ENCODE data around the gene CTRB1. TPM values are rescaled to one million over a fixed set of nuclear protein-coding genes. Genes with fewer than 3 reads are reported as not detected.
A peak's percentile ranks its signal among the peaks of the same experiment; 100 is the strongest.

The CTRB1 gene
- total and polyA plus RNA-seq, 2 of the 13 experiments (the other 11 are each of a cell fraction or from before 2014, with no cell fraction given): not detected

DNA sequence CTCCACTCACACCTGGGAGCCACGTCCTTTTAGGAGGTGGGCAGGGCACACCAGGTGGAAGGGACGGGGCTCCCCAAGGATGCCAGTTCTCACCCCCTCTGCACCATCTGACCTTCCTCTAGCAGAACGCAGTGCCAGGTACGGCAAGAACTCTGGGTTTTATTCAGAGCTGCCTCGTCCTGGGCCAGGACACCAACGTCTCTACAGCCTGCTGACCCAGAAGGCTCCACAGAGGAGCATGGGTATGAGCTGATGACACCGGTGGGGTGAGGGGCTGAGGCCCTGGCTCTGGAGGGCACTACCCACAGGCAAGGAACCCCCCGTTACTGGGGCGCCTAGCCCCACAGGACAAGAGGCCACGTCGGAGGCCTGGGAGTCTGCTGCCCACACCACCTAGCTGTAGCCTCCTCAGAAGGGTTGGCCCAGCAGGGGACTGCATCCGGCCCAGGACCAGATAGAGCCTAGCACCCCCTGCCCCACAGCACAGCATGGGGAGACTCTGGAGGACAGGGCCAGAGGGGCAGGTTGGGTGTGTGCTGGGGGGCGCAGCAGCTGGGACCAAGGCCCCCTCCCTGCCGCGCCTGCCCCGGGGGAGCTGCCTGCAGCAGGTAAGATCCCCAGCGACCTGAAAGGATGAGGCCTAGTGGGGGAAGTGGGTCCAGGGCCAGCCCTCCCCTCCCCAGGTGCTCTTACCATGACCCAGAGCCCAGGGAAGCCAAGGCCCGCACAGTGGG lies 18.8 kb downstream of the CTRB1 start:
- Histone ChIP-seq H3K27ac (ENCODE audit: extremely low read length, insufficient read depth, low read length) (peak overlapping the region; percentile 77), H3K9ac (ENCODE audit: insufficient read depth, low read depth, low read length) (peak overlapping the region; percentile 72), H3K4me3 (replicated peaks in 1 of 3; ENCODE audit: insufficient read depth in 1 of 3, low read depth in 2 of 3, low read length in 3 of 3) (peak overlapping the region in 1 of 3 experiments; percentile 17; a peak in 1 of 6 replicates), H4K20me1 (ENCODE audit: insufficient read depth, low read length) (peaks cover 8% of the 10 kb centered on the region), H3K9me3 (ENCODE audit: low read length) (no peaks in the 10 kb centered on the region), H3K4me1 (ENCODE audit: insufficient read depth, low read length) (peaks cover 55% of the 10 kb centered on the region), H3K27me3 (ENCODE audit: control insufficient read depth in 1 of 2, insufficient read depth in 2 of 2, low read length in 2 of 2) (no peaks in the 10 kb centered on the region), H3K36me3 (replicated peaks in 1 of 2; ENCODE audit: control insufficient read depth in 1 of 2, insufficient read depth in 2 of 2, low read length in 2 of 2) (peaks cover 52 to 63% of the 10 kb centered on the region in 2 experiments), H3K4me2 (ENCODE audit: low read depth, low read length) (peak overlapping the region; percentile 60), H3K79me2 (ENCODE audit: insufficient read depth, low read length) (peaks cover 43% of the 10 kb centered on the region), H2AFZ (ENCODE audit: low read length) (no peak overlapping the region)
- CTCF ChIA-PET (ENCODE audit: low intra/inter-chr PET ratio, low total read pairs): no interaction called here
- no peak for FAIRE-seq
- POLR2A ChIA-PET: interaction anchor here (1.8 to 4.2 kb wide), 4 partner anchors 13 to 69 kb away, joined by 4 to 27 read pairs (median 12); partner anchors contain the start of gene BCAR1
- no peak for DNase-seq (ENCODE audit: low spot score)
- no TSS peak for BruUV-seq (replicated peaks)
- ATAC-seq: peak; percentile 0; the same call in 2 of the 3 replicates
- in situ Hi-C loops (cut with HindIII; ENCODE audit: extremely low pct_ligation_motif_present, low pct_unique_long_range_greater_than_20kb): no loop called here
- intact Hi-C loops (cut with micrococcal nuclease; ENCODE audit: unreplicated experiment): loop anchor here (2.0 kb wide), 2 partner anchors 25 to 147 kb away; no protein-coding TSS in a partner anchor
- WGBS (ENCODE audit: low lambda C conversion rate): 98% methylated on average over 10 of the region's 18 CpGs
- TF ChIP-seq NFKB2 (CRISPR knock-in tag; IDR thresholded peaks at IDR 0.05; ENCODE audit: borderline replicate concordance) (0 out of 2 replicates have a peak, but pooled peaks have one; percentile 3), TMF1 (CRISPR knock-in tag; IDR thresholded peaks at IDR 0.05; ENCODE audit: low read depth) (no peak), ZNF34 (CRISPR knock-in tag; IDR thresholded peaks at IDR 0.05; ENCODE audit: borderline replicate concordance) (no peak), NONO (IDR thresholded peaks at IDR 0.05) (no peak), NONO (CRISPR knock-in tag; conservative IDR thresholded peaks at IDR 0.05) (no peak), RXRB (CRISPR knock-in tag; IDR thresholded peaks at IDR 0.05; ENCODE audit: borderline replicate concordance) (no peak), SP1 (IDR thresholded peaks at IDR 0.05) (no peak), SP1 (CRISPR knock-in tag; IDR thresholded peaks at IDR 0.05) (no peak), SRSF1 (optimal IDR thresholded peaks at IDR 0.05; ENCODE audit: low read depth, low read length) (peak; percentile 89), ONECUT2 (CRISPR knock-in tag; IDR thresholded peaks at IDR 0.05) (no peak), ZSCAN30 (CRISPR knock-in tag; IDR thresholded peaks at IDR 0.05) (no peak), MYC (CRISPR knock-in tag; IDR thresholded peaks at IDR 0.05; ENCODE audit: borderline replicate concordance) (0 out of 2 replicates have a peak, but pooled peaks have one; percentile 1), MATR3 (CRISPR knock-in tag; IDR thresholded peaks at IDR 0.05) (no peak), KDM3A (CRISPR knock-in tag; IDR thresholded peaks at IDR 0.05; ENCODE audit: low read depth) (peak; percentile 3; the same call in 1 of the 2 replicates), SRF (IDR thresholded peaks at IDR 0.05; ENCODE audit: low read depth, low read length) (no peak), ZFY (CRISPR knock-in tag; IDR thresholded peaks at IDR 0.05) (peak; percentile 20; the same call in 1 of the 2 replicates), HMGA1 (CRISPR knock-in tag; conservative IDR thresholded peaks at IDR 0.05) (no peak)
- TF ChIP-seq, protein P1, sequence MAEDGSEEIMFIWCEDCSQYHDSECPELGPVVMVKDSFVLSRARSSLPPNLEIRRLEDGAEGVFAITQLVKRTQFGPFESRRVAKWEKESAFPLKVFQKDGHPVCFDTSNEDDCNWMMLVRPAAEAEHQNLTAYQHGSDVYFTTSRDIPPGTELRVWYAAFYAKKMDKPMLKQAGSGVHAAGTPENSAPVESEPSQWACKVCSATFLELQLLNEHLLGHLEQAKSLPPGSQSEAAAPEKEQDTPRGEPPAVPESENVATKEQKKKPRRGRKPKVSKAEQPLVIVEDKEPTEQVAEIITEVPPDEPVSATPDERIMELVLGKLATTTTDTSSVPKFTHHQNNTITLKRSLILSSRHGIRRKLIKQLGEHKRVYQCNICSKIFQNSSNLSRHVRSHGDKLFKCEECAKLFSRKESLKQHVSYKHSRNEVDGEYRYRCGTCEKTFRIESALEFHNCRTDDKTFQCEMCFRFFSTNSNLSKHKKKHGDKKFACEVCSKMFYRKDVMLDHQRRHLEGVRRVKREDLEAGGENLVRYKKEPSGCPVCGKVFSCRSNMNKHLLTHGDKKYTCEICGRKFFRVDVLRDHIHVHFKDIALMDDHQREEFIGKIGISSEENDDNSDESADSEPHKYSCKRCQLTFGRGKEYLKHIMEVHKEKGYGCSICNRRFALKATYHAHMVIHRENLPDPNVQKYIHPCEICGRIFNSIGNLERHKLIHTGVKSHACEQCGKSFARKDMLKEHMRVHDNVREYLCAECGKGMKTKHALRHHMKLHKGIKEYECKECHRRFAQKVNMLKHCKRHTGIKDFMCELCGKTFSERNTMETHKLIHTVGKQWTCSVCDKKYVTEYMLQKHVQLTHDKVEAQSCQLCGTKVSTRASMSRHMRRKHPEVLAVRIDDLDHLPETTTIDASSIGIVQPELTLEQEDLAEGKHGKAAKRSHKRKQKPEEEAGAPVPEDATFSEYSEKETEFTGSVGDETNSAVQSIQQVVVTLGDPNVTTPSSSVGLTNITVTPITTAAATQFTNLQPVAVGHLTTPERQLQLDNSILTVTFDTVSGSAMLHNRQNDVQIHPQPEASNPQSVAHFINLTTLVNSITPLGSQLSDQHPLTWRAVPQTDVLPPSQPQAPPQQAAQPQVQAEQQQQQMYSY (CRISPR knock-in tag; IDR thresholded peaks at IDR 0.05): no peak
- TF ChIP-seq, protein P2, sequence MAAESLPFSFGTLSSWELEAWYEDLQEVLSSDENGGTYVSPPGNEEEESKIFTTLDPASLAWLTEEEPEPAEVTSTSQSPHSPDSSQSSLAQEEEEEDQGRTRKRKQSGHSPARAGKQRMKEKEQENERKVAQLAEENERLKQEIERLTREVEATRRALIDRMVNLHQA (CRISPR knock-in tag; IDR thresholded peaks at IDR 0.05): no peak
